Measurements from ENCODE around the gene HDAC2.
A peak's percentile ranks its signal among the peaks of the same experiment; 100 is the strongest.
"Not testable (repeated sequence)": the region's sequence is repeated elsewhere in the genome, so short reads cannot be mapped to it uniquely, and the experiment has no call there.

Gene HDAC2

GRCh38 chr6:113970805-113971676 lies at the start of gene HDAC2:
Gene HDAC2, minus strand, starts transcription at chr6:113971148. Its CDS starts 240 bp downstream, at chr6:113970908.
- Histone ChIP-seq H3K4me2 (ENCODE audit: low read length) (peak within 1 kb of the TSS; percentile 66), H3K36me3 (ENCODE audit: control insufficient read depth, low read length) (peaks cover 14% of the 10 kb centered on the region), H3K27me3 (ENCODE audit: control insufficient read depth, low read length) (no peaks in the 10 kb centered on the region), H3K4me3 (ENCODE audit: low read length) (peak within 1 kb of the TSS; percentile 95), H4K20me1 (ENCODE audit: control insufficient read depth, insufficient read depth, low read depth, low read length) (peaks cover 21% of the 10 kb centered on the region), H3K9me3 (ENCODE audit: control insufficient read depth, insufficient read depth, low read length) (no peaks in the 10 kb centered on the region), H3K27ac (ENCODE audit: low read depth, low read length) (peak within 1 kb of the TSS; percentile 79), H3K79me2 (ENCODE audit: control insufficient read depth, low read length) (peaks cover 49% of the 10 kb centered on the region), H3F3A (ENCODE audit: control insufficient read depth, insufficient read depth) (no peaks in the 10 kb centered on the region), H3K9me2 (replicated peaks; ENCODE audit: control insufficient read depth, low read length) (no peaks in the 10 kb centered on the region), H3K4me1 (ENCODE audit: control insufficient read depth, low read length) (peaks cover 27% of the 10 kb centered on the region)
- no peak for TF ChIP-seq EZH2phosphoT487 (IDR thresholded peaks at IDR 0.05; ENCODE audit: borderline replicate concordance, low read length)
- TF ChIP-seq, protein P1, sequence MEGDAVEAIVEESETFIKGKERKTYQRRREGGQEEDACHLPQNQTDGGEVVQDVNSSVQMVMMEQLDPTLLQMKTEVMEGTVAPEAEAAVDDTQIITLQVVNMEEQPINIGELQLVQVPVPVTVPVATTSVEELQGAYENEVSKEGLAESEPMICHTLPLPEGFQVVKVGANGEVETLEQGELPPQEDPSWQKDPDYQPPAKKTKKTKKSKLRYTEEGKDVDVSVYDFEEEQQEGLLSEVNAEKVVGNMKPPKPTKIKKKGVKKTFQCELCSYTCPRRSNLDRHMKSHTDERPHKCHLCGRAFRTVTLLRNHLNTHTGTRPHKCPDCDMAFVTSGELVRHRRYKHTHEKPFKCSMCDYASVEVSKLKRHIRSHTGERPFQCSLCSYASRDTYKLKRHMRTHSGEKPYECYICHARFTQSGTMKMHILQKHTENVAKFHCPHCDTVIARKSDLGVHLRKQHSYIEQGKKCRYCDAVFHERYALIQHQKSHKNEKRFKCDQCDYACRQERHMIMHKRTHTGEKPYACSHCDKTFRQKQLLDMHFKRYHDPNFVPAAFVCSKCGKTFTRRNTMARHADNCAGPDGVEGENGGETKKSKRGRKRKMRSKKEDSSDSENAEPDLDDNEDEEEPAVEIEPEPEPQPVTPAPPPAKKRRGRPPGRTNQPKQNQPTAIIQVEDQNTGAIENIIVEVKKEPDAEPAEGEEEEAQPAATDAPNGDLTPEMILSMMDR (IDR thresholded peaks at IDR 0.05; ENCODE audit: low read depth, low read length, poor library complexity, severe bottlenecking): peak; percentile 40

DNA sequence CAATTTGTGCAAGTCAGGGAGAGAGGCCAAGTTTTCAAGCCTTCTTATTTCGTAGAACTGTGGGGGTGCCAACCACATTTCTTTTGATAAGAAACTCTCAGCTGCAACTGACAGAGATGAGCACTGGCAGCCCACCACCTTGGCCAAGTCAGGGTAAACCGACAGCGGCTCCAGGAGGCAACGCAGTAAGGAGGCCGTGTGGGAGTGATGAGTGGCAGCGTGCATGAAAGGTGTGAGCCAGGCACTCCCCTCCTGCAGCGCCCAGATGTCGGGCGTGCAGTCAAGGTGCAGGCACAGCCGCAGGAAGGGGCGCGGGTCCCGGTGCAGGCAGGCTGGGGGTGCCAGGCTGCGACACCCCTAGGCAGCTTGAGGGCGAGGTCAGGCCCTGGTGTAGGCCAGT lies 49.2 kb upstream of the HDAC2 start:
- Histone ChIP-seq H3K4me2 (ENCODE audit: low read length) (no peak overlapping the region), H3K27me3 (ENCODE audit: control insufficient read depth, low read length) (no peaks in the 10 kb centered on the region), H3K9me3 (ENCODE audit: control insufficient read depth, insufficient read depth, low read length) (no peaks in the 10 kb centered on the region), H3K4me1 (ENCODE audit: control insufficient read depth, low read length) (no peaks in the 10 kb centered on the region), H4K20me1 (ENCODE audit: control insufficient read depth, insufficient read depth, low read depth, low read length) (no peaks in the 10 kb centered on the region), H3K9me2 (replicated peaks; ENCODE audit: control insufficient read depth, low read length) (no peaks in the 10 kb centered on the region), H3K79me2 (ENCODE audit: control insufficient read depth, low read length) (no peaks in the 10 kb centered on the region), H3F3A (ENCODE audit: control insufficient read depth, insufficient read depth) (no peaks in the 10 kb centered on the region), H3K27ac (ENCODE audit: low read depth, low read length) (no peak overlapping the region), H3K4me3 (ENCODE audit: low read length) (no peak overlapping the region), H3K36me3 (ENCODE audit: control insufficient read depth, low read length) (no peaks in the 10 kb centered on the region)
- TF ChIP-seq, protein P1 (IDR thresholded peaks at IDR 0.05; ENCODE audit: low read depth, low read length, poor library complexity, severe bottlenecking): no peak
- no peak for TF ChIP-seq EZH2phosphoT487 (IDR thresholded peaks at IDR 0.05; ENCODE audit: borderline replicate concordance, low read length)

GRCh38 chr6:114017146-114017545 lies 46.2 kb upstream of the HDAC2 start:
- not testable (repeated sequence) for H3K9me2 ChIP-seq (replicated peaks; ENCODE audit: control insufficient read depth, low read length); H3K4me2 ChIP-seq (ENCODE audit: low read length); H3F3A ChIP-seq (ENCODE audit: control insufficient read depth, insufficient read depth); H3K9me3 ChIP-seq (ENCODE audit: control insufficient read depth, insufficient read depth, low read length); H3K4me1 ChIP-seq (ENCODE audit: control insufficient read depth, low read length); H3K79me2 ChIP-seq (ENCODE audit: control insufficient read depth, low read length); H4K20me1 ChIP-seq (ENCODE audit: control insufficient read depth, insufficient read depth, low read depth, low read length); H3K27ac ChIP-seq (ENCODE audit: low read depth, low read length); H3K36me3 ChIP-seq (ENCODE audit: control insufficient read depth, low read length); H3K27me3 ChIP-seq (ENCODE audit: control insufficient read depth, low read length); H3K4me3 ChIP-seq (ENCODE audit: low read length)

DNA sequence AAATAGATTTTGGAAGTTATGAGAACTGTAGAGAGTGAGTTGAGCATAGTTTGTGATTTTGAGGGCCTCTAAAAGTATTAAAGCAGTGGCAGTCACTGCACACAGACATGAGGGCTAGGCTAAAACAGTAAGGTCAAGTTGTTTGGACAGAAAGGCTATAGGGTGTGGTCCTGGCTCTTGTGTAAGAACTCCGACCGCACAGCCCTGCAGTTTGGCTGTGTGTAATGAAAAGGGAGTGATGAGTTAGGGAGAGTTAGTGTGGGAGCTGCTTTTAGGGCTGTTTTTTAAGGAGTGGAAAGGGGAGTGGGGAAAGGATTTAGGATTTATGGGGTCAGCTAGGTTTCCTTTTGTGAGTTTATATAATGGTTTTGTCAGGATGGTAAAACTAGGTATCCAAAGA lies 43.2 kb upstream of the HDAC2 start:
- not testable (repeated sequence) for H3K27ac ChIP-seq (ENCODE audit: low read depth, low read length); H3K4me3 ChIP-seq (ENCODE audit: low read length); H3K27me3 ChIP-seq (ENCODE audit: control insufficient read depth, low read length)

DNA sequence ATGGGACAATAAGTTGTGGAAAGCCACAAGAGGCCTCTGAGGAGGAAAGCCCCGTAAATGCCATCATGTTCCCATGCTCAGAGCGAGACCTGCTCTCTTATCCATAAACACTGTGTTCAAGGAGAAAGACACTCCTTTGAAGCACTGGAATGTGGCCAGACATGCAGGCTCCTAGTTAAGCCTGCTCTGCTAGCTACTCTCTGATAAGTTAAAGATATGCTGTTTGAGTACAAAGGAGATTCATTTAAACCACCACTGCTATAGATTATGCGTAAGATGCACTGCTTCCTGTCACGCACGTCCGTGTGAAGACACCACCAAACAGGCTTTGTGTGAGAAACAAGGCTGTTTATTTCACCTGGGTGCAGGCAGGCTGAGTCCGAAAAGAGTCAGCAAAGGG lies 40.5 kb upstream of the HDAC2 start:
- H3F3A ChIP-seq (ENCODE audit: control insufficient read depth, insufficient read depth); H3K36me3 ChIP-seq (ENCODE audit: control insufficient read depth, low read length); H3K4me1 ChIP-seq (ENCODE audit: control insufficient read depth, low read length); H3K4me3 ChIP-seq (ENCODE audit: low read length); H3K27me3 ChIP-seq (ENCODE audit: control insufficient read depth, low read length); H3K27ac ChIP-seq (ENCODE audit: low read depth, low read length); H3K9me2 ChIP-seq (replicated peaks; ENCODE audit: control insufficient read depth, low read length); H3K9me3 ChIP-seq (ENCODE audit: control insufficient read depth, insufficient read depth, low read length); H3K4me2 ChIP-seq (ENCODE audit: low read length); H3K79me2 ChIP-seq (ENCODE audit: control insufficient read depth, low read length); H4K20me1 ChIP-seq (ENCODE audit: control insufficient read depth, insufficient read depth, low read depth, low read length): not testable (repeated sequence)

More for the DNA sequence above, 43.2 kb upstream of the HDAC2 start:
- H4K20me1 ChIP-seq (ENCODE audit: control insufficient read depth, insufficient read depth, low read depth, low read length); H3K79me2 ChIP-seq (ENCODE audit: control insufficient read depth, low read length); H3K4me2 ChIP-seq (ENCODE audit: low read length); H3K4me1 ChIP-seq (ENCODE audit: control insufficient read depth, low read length); H3K36me3 ChIP-seq (ENCODE audit: control insufficient read depth, low read length); H3K9me2 ChIP-seq (replicated peaks; ENCODE audit: control insufficient read depth, low read length); H3F3A ChIP-seq (ENCODE audit: control insufficient read depth, insufficient read depth); H3K9me3 ChIP-seq (ENCODE audit: control insufficient read depth, insufficient read depth, low read length): not testable (repeated sequence)
